HG02870 (cell line): ENCODE results near the gene USP17L21.
"Not testable (repeated sequence)": the region's sequence is repeated elsewhere in the genome, so short reads cannot be mapped to it uniquely, and the experiment has no call there.

Source experiments
- ATAC-seq: cut with Tn5 transposase; IDR thresholded peaks from one replicate; pipeline ENCODE4 v1.9.1; 2021; ENCODE audit warnings: mild to moderate bottlenecking, moderate library complexity; ENCODE audit not compliant: unreplicated experiment

Gene USP17L21, protein sequence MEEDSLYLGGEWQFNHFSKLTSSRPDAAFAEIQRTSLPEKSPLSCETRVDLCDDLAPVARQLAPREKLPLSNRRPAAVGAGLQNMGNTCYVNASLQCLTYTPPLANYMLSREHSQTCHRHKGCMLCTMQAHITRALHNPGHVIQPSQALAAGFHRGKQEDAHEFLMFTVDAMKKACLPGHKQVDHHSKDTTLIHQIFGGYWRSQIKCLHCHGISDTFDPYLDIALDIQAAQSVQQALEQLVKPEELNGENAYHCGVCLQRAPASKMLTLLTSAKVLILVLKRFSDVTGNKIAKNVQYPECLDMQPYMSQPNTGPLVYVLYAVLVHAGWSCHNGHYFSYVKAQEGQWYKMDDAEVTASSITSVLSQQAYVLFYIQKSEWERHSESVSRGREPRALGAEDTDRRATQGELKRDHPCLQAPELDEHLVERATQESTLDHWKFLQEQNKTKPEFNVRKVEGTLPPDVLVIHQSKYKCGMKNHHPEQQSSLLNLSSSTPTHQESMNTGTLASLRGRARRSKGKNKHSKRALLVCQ

DNA sequence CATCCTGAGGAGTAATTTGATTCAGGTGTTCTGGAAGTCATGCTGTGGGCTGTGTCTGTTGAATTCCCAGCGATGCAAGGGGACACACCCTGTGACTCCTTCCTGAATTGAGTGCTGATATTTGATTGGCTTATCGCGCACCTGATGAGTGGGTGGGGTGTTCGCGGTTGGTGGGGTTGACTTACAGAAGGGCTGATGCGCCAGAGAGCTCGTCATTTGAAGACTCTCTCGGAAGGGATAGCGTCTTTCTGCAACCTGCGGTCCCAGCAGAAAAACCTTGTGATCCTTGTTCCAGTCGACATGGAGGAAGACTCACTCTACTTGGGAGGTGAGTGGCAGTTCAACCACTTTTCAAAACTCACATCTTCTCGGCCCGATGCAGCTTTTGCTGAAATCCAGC is at the start of gene USP17L21:
Gene USP17L21, plus strand, starts transcription at position 301 of the 400 bp plus-strand sequence. Its CDS starts 0 bp downstream, at position 301.
- not testable (repeated sequence) for ATAC-seq

DNA sequence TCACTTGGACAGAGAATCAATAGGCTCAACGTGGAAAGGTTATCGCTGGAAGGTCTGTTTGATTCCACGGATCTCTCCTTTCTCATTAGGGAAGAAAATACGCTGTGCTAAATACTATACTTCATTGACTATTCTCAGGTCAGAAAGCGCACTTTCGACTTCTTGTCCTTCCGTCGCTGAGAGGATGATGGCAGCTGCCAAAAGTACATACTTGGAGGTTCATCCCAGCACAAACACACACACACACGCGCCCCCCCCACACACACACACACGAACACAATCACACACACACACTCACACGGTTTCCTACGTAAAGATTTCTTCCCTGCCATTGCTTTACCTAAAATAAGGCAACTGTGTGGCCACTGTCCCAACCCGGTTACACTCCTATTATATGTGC is 48.0 kb upstream of the USP17L21 start:
- not testable (repeated sequence) for ATAC-seq

DNA sequence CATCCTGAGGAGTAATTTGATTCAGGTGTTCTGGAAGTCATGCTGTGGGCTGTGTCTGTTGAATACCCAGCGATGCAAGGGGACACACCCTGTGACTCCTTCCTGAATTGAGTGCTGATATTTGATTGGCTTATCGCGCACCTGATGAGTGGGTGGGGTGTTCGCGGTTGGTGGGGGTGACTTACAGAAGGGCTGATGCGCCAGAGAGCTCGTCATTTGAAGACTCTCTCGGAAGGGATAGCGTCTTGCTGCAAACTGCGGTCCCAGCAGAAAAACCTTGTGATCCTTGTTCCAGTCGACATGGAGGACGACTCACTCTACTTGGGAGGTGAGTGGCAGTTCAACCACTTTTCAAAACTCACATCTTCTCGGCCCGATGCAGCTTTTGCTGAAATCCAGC is 47.6 kb upstream of the USP17L21 start, which contains the start of gene USP17L11:
Gene USP17L11, plus strand, starts transcription at position 301 of the 400 bp plus-strand sequence. Its CDS starts 0 bp downstream, at position 301.
- ATAC-seq: not testable (repeated sequence)

DNA sequence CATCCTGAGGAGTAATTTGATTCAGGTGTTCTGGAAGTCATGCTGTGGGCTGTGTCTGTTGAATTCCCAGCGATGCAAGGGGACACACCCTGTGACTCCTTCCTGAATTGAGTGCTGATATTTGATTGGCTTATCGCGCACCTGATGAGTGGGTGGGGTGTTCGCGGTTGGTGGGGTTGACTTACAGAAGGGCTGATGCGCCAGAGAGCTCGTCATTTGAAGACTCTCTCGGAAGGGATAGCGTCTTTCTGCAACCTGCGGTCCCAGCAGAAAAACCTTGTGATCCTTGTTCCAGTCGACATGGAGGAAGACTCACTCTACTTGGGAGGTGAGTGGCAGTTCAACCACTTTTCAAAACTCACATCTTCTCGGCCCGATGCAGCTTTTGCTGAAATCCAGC is 42.8 kb upstream of the USP17L21 start, which contains the start of gene USP17L12:
Gene USP17L12, plus strand, starts transcription at position 301 of the 400 bp plus-strand sequence. Its CDS starts 0 bp downstream, at position 301.
- not testable (repeated sequence) for ATAC-seq

DNA sequence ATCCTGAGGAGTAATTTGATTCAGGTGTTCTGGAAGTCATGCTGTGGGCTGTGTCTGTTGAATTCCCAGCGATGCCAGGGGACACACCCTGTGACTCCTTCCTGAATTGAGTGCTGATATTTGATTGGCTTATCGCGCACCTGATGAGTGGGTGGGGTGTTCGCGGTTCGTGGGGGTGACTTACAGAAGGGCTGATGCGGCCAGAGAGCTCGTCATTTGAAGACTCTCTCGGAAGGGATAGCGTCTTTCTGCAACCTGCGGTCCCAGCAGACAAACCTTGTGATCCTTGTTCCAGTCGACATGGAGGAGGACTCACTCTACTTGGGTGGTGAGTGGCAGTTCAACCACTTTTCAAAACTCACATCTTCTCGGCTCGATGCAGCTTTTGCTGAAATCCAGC is 38.1 kb upstream of the USP17L21 start, which contains the start of gene USP17L13:
Gene USP17L13, plus strand, starts transcription at position 301 of the 400 bp plus-strand sequence. Its CDS starts 0 bp downstream, at position 301.
- ATAC-seq: not testable (repeated sequence)

DNA sequence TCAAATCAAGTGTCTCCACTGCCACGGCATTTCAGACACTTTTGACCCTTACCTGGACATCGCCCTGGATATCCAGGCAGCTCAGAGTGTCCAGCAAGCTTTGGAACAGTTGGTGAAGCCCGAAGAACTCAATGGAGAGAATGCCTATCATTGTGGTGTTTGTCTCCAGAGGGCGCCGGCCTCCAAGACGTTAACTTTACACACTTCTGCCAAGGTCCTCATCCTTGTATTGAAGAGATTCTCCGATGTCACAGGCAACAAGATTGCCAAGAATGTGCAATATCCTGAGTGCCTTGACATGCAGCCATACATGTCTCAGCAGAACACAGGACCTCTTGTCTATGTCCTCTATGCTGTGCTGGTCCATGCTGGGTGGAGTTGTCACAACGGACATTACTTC is 32.4 kb upstream of the USP17L21 start:
- ATAC-seq: not testable (repeated sequence)

DNA sequence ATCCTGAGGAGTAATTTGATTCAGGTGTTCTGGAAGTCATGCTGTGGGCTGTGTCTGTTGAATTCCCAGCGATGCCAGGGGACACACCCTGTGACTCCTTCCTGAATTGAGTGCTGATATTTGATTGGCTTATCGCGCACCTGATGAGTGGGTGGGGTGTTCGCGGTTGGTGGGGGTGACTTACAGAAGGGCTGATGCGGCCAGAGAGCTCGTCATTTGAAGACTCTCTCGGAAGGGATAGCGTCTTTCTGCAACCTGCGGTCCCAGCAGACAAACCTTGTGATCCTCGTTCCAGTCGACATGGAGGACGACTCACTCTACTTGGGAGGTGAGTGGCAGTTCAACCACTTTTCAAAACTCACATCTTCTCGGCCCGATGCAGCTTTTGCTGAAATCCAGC is 28.6 kb upstream of the USP17L21 start, which contains the start of gene USP17L15:
Gene USP17L15, plus strand, starts transcription at position 301 of the 400 bp plus-strand sequence. Its CDS starts 0 bp downstream, at position 301.
- ATAC-seq: not testable (repeated sequence)

DNA sequence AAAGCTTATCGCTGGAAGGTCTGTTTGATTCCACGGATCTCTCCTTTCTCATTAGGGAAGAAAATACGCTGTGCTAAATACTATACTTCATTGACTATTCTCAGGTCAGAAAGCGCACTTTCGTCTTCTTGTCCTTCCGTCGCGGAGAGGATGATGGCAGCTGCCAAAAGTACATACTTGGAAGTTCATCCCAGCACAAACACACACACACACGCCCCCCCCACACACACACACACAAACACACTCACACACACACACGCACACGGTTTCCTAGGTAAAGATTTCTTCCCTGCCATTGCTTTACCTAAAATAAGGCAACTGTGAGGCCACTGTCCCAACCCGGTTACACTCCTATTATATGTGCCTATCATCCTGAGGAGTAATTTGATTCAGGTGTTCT is 24.2 kb upstream of the USP17L21 start:
- not testable (repeated sequence) for ATAC-seq

DNA sequence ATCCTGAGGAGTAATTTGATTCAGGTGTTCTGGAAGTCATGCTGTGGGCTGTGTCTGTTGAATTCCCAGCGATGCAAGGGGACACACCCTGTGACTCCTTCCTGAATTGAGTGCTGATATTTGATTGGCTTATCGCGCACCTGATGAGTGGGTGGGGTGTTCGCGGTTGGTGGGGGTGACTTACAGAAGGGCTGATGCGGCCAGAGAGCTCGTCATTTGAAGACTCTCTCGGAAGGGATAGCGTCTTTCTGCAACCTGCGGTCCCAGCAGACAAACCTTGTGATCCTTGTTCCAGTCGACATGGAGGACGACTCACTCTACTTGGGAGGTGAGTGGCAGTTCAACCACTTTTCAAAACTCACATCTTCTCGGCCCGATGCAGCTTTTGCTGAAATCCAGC is 19.1 kb upstream of the USP17L21 start, which contains the start of gene USP17L17:
Gene USP17L17, plus strand, starts transcription at position 301 of the 400 bp plus-strand sequence. Its CDS starts 0 bp downstream, at position 301.
- not testable (repeated sequence) for ATAC-seq

DNA sequence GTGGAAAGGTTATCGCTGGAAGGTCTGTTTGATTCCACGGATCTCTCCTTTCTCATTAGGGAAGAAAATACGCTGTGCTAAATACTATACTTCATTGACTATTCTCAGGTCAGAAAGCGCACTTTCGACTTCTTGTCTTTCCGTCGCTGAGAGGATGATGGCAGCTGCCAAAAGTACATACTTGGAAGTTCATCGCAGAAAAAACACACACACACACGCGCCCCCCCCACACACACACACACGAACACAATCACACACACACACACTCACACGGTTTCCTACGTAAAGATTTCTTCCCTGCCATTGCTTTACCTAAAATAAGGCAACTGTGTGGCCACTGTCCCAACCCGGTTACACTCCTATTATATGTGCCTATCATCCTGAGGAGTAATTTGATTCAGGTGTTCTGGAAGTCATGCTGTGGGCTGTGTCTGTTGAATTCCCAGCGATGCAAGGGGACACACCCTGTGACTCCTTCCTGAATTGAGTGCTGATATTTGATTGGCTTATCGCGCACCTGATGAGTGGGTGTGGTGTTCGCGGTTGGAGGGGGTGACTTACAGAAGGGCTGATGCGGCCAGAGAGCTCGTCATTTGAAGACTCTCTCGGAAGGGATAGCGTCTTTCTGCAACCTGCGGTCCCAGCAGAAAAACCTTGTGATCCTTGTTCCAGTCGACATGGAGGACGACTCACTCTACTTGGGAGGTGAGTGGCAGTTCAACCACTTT is 14.6 kb upstream of the USP17L21 start, which contains the start of gene USP17L18:
Gene USP17L18, plus strand, starts transcription at position 678 of the 728 bp plus-strand sequence. Its CDS starts 0 bp downstream, at position 678.
- ATAC-seq: not testable (repeated sequence)

DNA sequence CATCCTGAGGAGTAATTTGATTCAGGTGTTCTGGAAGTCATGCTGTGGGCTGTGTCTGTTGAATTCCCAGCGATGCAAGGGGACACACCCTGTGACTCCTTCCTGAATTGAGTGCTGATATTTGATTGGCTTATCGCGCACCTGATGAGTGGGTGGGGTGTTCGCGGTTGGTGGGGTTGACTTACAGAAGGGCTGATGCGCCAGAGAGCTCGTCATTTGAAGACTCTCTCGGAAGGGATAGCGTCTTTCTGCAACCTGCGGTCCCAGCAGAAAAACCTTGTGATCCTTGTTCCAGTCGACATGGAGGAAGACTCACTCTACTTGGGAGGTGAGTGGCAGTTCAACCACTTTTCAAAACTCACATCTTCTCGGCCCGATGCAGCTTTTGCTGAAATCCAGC is 9.6 kb upstream of the USP17L21 start, which contains the start of gene USP17L19:
Gene USP17L19, plus strand, starts transcription at position 301 of the 400 bp plus-strand sequence. Its CDS starts 0 bp downstream, at position 301.
- not testable (repeated sequence) for ATAC-seq

DNA sequence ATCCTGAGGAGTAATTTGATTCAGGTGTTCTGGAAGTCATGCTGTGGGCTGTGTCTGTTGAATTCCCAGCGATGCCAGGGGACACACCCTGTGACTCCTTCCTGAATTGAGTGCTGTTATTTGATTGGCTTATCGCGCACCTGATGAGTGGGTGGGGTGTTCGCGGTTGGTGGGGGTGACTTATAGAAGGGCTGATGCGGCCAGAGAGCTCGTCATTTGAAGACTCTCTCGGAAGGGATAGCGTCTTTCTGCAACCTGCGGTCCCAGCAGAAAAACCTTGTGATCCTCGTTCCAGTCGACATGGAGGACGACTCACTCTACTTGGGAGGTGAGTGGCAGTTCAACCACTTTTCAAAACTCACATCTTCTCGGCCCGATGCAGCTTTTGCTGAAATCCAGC is 4.8 kb upstream of the USP17L21 start, which contains the start of gene USP17L20:
Gene USP17L20, plus strand, starts transcription at position 301 of the 400 bp plus-strand sequence. Its CDS starts 0 bp downstream, at position 301.
- ATAC-seq: not testable (repeated sequence)

DNA sequence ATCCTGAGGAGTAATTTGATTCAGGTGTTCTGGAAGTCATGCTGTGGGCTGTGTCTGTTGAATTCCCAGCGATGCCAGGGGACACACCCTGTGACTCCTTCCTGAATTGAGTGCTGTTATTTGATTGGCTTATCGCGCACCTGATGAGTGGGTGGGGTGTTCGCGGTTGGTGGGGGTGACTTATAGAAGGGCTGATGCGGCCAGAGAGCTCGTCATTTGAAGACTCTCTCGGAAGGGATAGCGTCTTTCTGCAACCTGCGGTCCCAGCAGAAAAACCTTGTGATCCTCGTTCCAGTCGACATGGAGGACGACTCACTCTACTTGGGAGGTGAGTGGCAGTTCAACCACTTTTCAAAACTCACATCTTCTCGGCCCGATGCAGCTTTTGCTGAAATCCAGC is 4.6 kb downstream of the USP17L21 start, which contains the start of gene USP17L22:
Gene USP17L22, plus strand, starts transcription at position 301 of the 400 bp plus-strand sequence. Its CDS starts 0 bp downstream, at position 301.
- not testable (repeated sequence) for ATAC-seq

DNA sequence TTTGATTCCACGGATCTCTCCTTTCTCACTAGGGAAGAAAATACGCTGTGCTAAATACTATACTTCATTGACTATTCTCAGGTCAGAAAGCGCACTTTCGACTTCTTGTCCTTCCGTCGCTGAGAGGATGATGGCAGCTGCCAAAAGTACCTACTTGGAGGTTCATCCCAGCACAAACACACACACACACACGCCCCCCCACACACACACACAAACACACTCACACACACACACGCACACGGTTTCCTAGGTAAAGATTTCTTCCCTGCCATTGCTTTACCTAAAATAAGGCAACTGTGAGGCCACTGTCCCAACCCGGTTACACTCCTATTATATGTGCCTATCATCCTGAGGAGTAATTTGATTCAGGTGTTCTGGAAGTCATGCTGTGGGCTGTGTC is 9.0 kb downstream of the USP17L21 start:
- not testable (repeated sequence) for ATAC-seq
